SHP77 treated with DMSO at 0.1 percent for 48 hours (cell line): ENCODE results near the gene GPR183.

ENCODE experiments used
- DNase-seq: peaks from one replicate; lab custom pipeline; 2025; lab: John Stamatoyannopoulos, UW

The GPR183 gene

DNA sequence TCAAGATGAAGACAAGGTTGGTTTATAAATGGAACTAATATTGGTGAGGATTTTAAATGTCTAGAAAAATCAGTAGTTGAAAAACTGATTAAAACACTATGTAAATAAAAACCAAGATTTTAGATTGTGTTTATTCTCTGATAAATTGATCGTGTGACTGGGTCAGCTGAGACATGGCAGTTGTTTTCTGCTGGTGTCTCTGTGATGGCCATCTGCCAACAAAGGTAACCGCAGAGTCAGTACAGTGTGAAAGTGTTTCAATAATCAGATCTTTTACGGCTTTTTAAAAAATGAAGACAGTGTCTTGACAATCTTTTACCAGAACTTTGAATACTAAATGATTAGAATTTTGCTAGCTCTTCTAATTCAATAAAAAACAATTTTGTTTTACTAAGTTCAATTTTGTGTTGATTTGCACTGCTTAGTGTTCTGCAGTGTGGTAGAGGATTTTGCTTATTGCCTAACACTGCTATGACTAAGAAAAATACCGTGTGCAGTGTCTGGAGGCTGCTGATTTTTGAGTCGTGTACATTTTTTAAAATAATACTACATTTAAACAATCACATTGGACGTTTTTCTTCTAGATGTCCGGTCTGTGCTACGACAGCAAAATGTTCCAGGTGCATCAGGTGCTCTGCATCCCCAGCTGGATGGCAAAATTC is 32.7 kb upstream of the GPR183 start:
- no peak for DNase-seq

DNA sequence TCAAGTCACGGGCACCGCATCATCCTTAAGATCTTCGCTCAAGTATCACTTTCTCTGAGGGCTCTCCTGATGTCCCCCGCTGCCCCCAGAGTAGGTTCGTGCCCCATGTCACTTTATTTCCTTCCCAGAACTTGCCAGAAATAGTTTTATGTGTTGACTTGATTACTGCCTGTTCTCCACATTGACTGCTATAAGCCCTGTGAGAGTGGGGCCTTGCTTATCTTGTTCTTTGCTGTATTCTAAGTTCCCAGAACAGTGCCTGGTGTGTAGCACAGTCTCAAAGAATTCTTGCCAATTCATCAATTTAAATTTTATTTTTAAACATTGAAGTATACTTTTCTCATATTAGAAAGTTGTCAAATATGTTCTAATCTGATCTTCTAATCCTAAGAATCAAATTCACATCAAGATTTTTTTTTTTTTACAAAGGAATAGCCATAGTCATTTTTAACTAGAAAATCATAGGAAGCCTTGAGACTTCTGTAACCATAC is 32.1 kb upstream of the GPR183 start:
- no peak for DNase-seq

DNA sequence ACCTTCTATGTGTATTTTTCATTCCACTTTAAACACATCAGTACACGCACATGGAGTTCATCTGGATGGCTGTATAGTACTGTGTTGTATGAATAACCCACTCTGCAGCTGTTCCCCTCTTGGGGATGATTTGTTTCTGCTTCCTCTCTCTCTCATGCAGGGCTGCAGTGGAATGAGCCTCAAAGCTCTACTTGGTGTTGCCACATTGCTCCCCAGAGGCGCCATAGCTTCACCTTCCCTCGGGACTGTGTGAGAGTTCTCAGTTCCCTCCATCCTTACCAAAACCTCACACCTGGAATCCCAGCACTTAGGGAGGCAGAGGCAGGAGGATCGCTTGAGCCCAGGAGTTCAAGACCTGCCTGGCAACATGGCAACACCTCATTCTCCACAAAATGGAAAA is 28.4 kb upstream of the GPR183 start:
- no peak for DNase-seq

DNA sequence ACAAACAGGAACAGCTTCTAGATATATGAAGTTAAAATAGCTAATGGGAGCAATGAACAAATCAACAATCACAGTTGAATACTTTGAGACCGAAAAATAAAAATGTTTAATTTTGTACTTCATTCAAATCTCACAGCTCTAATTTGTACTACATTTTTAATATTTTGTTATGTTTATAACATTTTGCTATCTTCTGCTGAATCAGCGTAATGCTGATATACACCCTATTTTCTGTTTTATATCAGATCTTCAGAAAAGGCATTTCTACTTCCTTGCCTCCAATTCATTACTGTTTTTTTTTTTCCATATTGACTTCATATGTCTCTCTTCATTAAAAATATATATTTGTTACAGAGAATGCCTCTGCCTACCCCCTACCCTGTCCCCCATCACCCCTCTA is 27.9 kb upstream of the GPR183 start:
- DNase-seq: no peak

DNA sequence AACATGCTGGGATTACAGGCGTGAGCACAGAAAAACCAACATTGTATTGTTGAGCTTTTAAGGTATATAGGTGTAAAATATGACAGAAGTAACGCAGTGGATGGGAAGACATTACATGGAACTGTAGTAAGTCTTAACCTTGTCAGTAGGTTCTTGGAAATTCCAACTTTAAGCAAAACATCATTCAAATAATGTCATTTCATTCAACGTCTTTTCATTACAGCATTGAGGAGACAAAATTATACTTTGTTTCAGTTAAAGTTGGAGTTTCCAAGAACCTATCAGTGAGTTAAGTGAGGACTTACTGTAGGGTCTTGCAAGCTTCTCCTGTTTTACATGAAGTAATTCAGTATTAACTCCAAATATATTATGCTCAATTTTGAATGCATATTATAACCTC is 27.0 kb upstream of the GPR183 start:
- no peak for DNase-seq

DNA sequence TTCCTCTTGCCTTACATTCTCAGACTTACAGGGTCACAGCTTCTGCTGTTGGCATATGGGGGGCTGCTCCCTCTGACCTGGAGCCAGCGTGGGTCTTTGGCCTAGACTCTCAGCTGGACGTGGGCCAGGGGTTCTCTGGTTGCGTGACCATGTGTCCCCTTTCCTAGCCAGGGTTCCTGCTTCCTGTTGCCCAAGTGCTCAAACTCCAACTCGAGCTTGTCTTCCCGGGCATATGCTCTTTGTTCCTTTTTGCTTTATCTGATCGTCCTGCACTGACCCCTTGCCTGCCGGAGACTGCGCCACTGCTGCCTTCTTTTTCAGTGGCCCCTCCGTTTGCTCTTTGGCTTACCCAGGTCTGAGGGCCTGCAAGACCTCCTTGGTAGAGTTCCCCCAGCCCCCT is 25.3 kb upstream of the GPR183 start:
- DNase-seq: no peak

DNA sequence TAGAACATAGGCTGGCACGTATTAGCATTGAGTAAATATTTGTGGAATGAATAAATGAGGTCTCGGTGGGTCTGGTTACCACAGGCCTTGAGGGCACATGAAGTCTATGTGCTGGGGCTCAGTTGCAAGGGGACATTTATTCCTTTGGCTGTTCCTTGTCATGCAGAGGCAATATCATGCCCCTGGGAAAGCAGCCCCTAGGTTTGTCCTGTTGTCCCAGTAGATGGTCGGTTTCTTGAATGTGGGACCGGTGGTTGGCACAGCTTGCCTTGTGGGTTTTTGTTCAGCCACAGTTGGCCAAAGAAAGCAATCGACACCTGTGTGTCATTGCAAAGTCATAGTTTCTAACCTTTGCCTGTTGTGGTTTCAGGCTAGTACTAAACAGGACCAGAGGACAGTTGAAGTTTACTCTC is 24.7 kb upstream of the GPR183 start:
- DNase-seq: no peak

DNA sequence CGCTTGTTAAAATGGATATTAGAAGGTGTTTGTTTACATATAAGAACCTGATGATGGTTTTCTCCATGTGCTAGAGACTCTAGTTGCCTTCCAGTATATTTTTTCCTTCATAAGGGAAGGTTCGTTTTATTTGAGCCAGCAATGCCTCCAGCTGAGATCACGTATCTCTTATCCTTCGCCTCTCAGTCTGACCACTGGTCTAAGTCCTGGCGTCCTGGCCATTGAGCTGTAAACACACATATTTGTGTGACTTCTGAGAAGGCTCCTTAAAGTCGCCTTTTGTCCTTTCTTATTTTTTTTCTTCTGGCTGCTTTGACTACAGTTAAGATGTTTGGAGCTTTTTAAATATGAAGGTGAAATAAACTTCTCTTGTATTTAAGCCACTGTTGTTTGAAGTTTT is 23.7 kb upstream of the GPR183 start:
- no peak for DNase-seq

DNA sequence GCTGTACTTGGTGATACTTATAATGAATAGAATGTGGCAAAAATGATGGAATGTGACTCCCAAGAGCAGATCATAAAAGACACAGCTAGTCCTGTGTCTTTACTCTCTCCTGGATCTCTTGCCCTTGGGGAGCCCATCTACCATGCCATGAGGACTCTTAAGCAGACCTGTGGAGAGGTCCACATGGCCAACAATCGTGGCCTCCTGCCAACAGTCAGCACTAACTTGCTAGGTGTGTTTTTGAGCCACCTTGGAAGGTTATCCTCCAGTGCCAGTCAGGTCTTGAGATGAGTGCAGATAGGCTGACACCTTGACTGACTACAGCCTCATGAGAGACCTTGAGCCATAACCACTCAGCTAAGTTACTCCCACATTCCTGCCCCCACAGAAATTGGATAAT is 22.3 kb upstream of the GPR183 start:
- no peak for DNase-seq

DNA sequence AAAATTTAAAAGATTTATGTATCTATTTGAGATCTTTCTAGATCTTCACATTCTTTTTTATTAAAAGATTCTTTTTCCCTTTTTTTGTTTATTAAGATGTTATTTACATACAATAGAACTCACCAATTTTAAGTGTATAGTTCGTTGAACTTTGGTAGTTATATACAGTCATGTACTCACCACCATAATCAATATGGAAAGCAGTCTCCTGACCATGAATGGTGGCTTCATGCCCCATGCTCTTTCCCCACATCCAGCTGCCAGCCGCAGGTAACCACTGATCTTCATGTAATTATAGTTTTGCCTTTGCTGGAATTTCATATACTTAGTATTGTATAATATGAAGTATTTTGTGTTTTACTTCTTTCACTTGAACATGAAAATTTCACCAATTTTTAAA is 20.6 kb upstream of the GPR183 start:
- no peak for DNase-seq

DNA sequence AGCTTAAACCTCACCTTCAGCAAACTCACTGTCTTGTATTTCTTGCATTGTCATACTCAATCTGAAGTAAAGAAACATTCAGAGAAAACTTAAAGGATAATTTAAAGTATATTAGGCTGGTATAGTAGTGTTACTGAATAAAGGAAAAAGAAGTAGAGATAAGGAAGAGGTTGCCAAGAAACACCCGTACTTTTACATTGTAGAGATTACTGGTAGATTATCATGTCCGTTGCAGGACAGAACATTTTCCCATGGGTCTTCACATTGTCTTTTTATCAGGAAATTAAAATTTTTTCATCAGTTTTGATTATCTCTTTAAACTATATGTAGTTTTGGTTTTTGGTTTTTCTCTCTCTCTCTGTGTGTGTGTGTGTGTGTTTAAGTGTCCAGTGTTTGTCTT is 19.9 kb upstream of the GPR183 start:
- no peak for DNase-seq

DNA sequence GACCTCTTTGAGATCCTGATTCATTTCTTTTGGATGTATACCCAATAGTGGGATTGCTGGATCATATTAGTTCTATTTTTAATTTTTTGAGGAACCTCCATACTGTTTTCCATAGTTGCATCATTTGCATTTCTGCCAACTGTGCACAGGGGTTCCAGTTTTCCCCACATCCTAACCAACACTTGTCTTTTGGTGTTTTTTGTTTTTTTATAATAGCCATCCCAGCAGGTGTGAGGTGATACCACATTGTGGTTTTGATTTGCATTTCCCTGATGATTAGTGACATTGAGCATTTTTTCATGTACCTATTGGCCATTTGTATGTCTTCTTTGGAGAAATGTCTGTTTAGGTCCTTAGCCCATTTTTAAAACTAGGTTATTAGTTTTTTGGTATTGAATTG is 18.8 kb upstream of the GPR183 start:
- no peak for DNase-seq

DNA sequence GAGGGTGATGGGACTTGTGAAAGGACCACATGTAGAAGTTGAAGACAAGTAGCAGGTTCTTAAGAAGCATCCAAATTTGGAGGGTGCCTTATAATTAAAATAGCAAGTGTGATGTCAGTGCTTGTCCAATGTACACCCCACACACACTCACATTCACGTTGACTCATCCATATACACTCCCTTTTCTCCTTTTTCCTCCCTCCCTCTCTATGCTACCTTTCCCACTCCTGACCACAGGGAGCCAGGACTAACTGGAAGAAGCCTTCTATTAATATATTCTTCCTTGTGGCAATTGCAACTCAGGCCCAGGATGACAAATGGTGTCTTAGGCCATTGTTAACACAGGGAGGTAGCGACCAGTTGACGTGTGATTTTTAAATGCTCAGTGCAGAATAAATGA is 16.3 kb upstream of the GPR183 start:
- no peak for DNase-seq

DNA sequence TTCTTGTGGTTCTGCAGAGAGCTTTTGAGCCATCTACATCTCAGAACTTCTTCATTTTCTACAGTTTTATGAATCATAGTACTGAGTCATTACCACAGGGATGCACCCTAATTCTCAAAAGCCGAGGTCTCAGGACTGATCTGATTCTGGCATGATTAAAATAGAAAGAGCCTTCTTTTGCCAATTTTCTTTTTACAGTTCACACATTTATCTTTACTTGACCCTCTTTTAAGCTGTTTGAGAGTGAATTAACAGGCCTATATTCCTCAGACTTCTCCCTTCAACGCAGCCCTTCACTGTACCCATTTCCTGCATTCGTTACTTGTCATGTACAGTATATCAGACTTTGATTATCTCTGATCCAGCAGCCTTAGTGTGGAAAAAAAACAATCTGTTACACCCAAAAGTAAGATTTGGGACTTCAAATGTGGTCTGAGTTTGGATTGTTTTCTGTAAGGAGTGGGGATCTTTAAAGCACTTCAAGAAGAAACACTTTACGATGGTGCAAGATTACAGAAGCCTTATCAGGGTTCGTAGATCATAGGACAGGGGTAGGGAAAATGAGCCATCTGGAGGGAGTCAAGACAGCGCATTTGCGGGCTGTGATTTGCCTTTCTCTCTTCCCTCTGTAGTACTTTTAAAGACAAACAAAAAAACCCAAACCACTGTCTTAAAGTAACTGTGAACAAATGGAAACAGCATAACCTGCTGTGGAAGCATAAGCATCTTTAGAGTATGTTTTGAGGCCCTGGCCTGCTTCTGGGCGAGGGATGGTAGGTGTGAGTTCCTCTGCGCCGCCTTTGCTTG is 15.3 kb upstream of the GPR183 start:
- DNase-seq: no peak

DNA sequence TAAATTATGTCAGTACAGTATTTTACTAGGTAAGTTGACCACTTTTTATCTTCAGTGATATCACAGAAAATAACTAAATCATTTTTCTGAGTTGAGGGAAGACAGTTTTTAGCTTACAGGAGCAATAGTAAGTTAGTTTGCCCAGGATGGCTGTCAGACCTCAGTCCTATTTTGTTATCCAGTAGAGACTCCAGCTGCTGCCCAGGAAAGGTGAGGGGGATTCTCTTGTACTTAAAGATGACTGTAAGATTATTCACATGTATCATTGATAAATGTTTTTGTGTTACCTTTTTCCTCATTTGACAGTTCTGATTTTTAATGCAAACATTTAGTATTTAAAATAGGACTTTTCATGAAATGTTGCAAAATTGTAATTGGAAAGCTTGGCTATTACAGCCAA is 14.5 kb upstream of the GPR183 start:
- no peak for DNase-seq

DNA sequence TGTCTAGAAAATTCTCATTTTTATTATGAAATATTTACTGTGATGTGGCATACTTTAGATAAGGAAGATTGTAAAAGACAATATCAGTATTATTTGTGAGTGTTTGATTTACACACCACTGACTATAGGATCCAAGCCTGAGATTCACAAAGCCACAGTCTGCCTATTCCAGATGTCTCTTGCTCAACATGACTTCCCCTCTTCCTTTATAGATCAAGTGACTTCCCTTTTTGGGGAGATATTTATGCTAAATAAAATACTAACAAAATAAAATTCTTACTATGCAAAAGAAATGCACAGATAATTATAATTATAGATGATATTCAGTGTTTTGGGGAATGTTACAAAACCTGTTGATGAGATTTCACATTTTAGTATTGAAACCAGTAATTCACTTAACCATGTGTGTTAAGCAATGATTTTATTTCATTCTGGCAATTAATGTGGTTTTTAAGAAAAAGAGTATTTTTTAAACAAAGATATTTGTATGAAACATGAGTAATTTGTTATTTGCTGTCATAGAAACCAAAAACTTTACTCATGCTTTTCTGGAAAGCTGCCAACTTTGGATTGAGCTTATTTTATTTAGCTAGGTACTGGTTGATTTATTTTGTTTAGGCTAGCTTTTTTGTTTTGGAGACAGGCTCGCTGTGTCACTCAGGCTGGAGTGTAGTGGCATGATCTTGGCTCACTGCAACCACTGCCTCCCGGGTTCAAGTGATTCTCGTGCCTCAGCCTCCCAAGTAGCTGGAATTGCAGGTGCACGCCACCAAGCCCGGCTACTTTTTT is 13.7 kb upstream of the GPR183 start:
- DNase-seq: no peak

DNA sequence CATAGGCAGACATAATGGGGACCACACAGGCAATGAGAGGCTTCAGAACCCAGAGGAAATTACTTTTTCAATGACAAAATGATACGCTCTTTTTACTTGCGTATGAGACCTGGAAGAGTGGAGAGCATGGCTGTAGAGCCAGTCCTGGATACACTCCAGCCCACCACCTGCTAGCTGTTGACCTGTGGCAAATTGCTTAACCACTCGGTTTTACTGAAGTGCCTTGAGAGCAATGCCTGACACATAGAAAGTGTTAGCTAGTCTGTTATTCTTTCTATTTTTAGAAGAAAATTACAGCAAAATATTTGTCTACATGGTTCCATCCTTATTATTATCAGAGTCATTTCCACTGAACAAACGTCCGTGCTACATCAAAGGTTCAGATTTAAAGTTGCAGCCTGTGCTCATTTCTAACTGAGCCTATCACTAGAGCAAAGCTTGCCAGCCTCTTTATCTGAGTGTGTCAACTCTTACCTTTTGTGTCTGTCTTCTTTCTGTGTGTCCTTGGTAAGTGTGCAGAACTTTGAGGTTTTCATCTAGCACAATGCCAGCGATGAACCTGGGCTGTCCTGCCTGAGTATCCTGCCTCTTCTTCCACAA is 9.6 kb upstream of the GPR183 start:
- DNase-seq: peak; percentile 99

DNA sequence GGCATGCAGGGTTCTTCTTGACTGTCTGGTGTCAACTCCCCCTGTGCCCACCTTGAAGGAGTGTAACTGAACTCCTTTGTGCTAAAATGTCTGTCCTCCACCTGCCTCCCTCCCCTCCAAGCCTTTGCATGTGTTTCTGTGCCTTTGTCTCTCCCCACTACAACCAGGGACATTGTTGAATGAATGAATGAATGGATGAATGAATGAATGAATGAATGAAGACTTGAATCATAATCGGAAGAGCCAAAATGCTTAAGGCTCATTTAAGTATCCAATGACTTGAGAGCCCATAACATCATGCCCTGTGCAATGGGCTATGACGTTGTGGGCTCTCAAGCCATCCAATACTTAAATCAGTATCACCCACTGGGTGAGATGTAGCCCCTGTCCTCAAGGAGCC is 9.0 kb upstream of the GPR183 start:
- no peak for DNase-seq

DNA sequence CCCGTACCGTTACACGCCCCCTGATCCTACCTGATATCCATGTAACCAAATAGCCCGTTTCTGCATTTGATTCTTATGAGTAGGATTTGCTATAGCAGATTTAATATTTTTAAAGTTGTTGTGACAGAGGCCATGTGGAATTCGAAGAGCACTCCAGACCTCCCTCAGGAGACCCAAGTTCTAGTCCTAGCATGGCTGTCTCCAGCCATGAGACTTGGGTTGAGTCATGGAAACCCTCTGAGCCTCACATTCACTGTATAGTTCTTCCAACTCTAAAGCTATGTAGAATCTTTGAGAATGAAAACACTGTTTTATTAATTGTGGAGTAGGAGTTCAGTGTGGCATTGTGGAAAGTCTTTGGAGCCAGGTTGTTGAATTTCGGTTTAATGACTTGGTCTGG is 8.0 kb upstream of the GPR183 start:
- DNase-seq: no peak

DNA sequence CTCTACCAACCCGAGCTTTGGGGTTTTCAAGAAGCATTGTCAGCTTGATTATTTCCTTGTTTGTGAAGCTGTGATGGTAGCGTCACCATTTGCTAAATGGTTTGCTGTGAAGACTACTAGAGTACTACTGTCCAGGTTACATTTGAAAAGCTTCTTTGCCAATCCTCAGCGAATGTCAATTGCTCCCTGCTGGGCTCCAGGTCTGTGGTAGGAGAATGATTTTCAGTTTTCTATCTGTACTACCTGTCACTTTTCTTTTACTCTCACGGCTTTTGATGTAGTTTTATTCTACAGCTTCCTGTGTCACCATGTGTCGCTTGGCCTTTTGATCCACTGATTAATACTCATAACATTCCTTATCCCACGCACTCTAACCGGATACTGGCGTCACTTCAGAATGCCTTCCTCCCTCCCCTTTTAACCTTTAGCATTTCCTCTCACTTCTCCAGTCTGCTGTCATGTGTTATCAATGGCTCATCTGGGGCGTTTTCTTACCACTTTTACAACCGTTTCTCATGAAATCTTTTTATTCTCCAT is 7.5 kb upstream of the GPR183 start:
- no peak for DNase-seq

DNA sequence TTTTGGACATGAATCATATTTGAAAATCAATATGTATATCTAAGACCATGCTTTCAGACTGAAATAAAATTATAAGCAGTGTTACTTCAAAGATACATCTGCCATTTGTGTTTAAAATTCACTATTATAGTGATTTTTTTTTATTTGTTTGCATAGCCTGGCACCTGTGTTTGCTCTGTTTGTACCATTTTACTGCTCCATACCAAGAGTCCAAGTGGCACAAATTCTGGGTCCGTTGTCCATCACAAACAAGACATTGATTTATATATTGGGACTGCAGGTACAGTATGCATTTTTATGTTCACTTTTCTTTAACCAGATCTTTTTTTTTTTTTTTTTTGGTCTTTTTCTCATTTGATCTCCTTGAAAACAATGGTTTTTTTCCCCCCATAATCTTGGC is 6.7 kb upstream of the GPR183 start:
- no peak for DNase-seq

DNA sequence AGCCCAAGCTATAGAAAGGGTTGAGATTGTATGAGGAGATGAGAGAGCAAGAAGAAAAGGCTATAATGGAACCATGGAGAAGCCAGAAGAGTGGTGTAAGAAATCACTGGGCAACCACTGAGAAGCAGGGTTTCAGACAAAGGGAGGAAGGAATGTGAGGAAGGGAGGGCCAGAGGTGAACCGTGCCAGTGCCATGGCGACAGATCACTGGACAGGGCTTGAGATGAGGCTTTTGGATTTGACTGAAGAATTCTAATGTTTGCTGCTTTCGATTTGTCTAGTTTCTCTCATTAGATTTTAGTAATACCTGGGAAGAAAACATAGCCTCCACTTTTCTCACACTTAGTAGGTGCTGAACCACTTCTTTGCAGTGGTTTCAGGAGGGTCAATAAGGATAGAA is 6.3 kb upstream of the GPR183 start:
- DNase-seq: no peak
